Tibial nerve (tissue), 4 donors: ENCODE data around the gene CPXM2.

Experiments used
- EP300 ChIP-seq, 2 donors: sonication (generic); formaldehyde crosslinking; IDR thresholded peaks; one replicate each; pipeline ENCODE4 v1.6.1; 2017; ENCODE audit warnings: antibody characterized with exemption in 2 of 2, mild to moderate bottlenecking in 1 of 2
- POLR2A ChIP-seq, 2 donors: fragments of 450-650 bp; IDR thresholded peaks; one replicate each; pipeline ENCODE4 v1.6.1; 2017; ENCODE audit warnings: antibody characterized with exemption in 2 of 2, mild to moderate bottlenecking in 2 of 2, moderate library complexity in 2 of 2
- TF ChIP-seq, protein P1 (sequence below), 5 experiments: fragments of 200-600 bp in 3 of 5; fragments of 450-650 bp in 2 of 5; sonication (generic) in 3 of 5; IDR thresholded peaks; one replicate each; pipeline ENCODE4 v1.5.1; 2016 to 2019; ENCODE audit warnings: antibody characterized with exemption in 5 of 5, mild to moderate bottlenecking in 3 of 5, moderate library complexity in 2 of 5

DNA sequence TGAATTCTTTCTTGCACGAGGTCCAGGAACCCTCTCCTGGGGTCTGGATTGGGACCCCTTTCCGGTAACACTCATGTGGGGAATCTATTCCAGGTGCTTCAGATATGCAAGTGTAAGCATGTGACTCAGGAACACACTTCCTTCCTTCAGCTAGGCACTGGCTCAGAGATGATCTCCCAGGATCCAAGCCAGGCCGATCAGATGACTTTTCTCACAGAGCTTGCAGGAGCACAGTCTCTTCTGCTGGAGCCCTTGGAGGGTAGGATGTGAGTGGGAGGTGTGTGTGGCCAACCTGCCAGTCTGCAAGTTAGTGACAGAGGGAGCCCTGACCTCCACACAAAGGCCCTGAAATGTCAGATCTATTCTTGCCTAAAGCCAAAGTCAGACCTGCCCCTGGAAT is 108.3 kb downstream of the CPXM2 start:
- TF ChIP-seq, protein P1, sequence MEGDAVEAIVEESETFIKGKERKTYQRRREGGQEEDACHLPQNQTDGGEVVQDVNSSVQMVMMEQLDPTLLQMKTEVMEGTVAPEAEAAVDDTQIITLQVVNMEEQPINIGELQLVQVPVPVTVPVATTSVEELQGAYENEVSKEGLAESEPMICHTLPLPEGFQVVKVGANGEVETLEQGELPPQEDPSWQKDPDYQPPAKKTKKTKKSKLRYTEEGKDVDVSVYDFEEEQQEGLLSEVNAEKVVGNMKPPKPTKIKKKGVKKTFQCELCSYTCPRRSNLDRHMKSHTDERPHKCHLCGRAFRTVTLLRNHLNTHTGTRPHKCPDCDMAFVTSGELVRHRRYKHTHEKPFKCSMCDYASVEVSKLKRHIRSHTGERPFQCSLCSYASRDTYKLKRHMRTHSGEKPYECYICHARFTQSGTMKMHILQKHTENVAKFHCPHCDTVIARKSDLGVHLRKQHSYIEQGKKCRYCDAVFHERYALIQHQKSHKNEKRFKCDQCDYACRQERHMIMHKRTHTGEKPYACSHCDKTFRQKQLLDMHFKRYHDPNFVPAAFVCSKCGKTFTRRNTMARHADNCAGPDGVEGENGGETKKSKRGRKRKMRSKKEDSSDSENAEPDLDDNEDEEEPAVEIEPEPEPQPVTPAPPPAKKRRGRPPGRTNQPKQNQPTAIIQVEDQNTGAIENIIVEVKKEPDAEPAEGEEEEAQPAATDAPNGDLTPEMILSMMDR (IDR thresholded peaks at IDR 0.05) = no peak
- no peak for TF ChIP-seq POLR2A (IDR thresholded peaks at IDR 0.05)
- TF ChIP-seq EP300 (IDR thresholded peaks at IDR 0.05) = no peak
